ENCODE measurements around the gene POLR1A.

GRCh38 chr2:86069091-86069685 is 36.5 kb downstream of the POLR1A start:
- TF ChIP-seq POLR2A (IDR thresholded peaks at IDR 0.05) = no peak
- no peak for TF ChIP-seq POLR2AphosphoS5 (IDR thresholded peaks at IDR 0.05)
- TF ChIP-seq CTCF (IDR thresholded peaks at IDR 0.05) = no peak
- TF ChIP-seq EP300 (IDR thresholded peaks at IDR 0.05) = no peak
